Right cardiac atrium (tissue), 5 donors: ENCODE measurements around the gene ST7. TPM values are rescaled to one million over a fixed set of nuclear protein-coding genes. Genes with fewer than 3 reads are reported as not detected.
A peak's percentile ranks its signal among the peaks of the same experiment; 100 is the strongest.

Experiments
- ATAC-seq, 2 donors: fragments of 200-7000 bp; cut with Tn5 transposase; one replicate each; pipeline versions ENCODE4 v1.8.0 to v1.9.1; 2020; ENCODE audit warnings: moderate library complexity in 2 of 2, mild to moderate bottlenecking in 1 of 2
- DNase-seq, 3 donors: peaks; one replicate each; pipeline ENCODE4 v3.0.0-alpha.2; 2020
- H3K27ac ChIP-seq: one replicate; pipeline ENCODE4 v1.5.1; 2013; ENCODE audit warnings: mild to moderate bottlenecking, low read length, control low read depth, moderate library complexity
- H3K27me3 ChIP-seq: one replicate; pipeline ENCODE4 v1.6.1; 2013; ENCODE audit not compliant: control insufficient read depth, insufficient read depth
- H3K4me1 ChIP-seq: one replicate; pipeline ENCODE4 v1.6.1; 2013; ENCODE audit warnings: low read length; ENCODE audit not compliant: control insufficient read depth, insufficient read depth
- H3K4me3 ChIP-seq: one replicate; pipeline ENCODE4 v1.5.1; 2013; ENCODE audit warnings: low read length, control low read depth
- H3K9me3 ChIP-seq: one replicate; pipeline ENCODE4 v1.6.1; 2013; ENCODE audit warnings: low read length; ENCODE audit not compliant: control insufficient read depth
- WGBS: extraction: QIAGEN DNeasy Blood & Tissue Kit; methylation state at CpG from one replicate; pipeline ENCODE4 v1.1.7; 2013; 5-methylcytosine and 5-hydroxymethylcytosine counted together
- intact Hi-C, 4 donors: fragments of 100-400 bp; cut with DNase I; formaldehyde crosslinking; loops; one replicate each; pipeline versions ENCODE4 v1.11.0 to v1.14.0; 2022 to 2023
- polyA plus RNA-seq: library from polyadenylated mRNA; stranded (reverse); fragments of 200-250 nt; gene quantifications from one replicate; pipeline ENCODE4 v1.2.3, GENCODE V29; 2013
- total RNA-seq, 4 donors: library from RNA; stranded (reverse); fragmentation: NEBNext Ultra II Directional; extraction: Animal tissue kit (Norgen Biotek cat#: 25700); gene quantifications; one replicate each; pipeline ENCODE4 v1.2.1, GENCODE V29; 2021
- donor health status: healthy with polysubstance abuse.
- donor health status: DM: no; HTN: yes; CAD: no.
- donor health status: DM: no; HTN: no; CAD: no.
- donor health status: DM: no; HTN: yes; CAD: no; lungs with severe emphysema.
- donor health status: DM: yes; HTN: yes; CAD: no.

ST7 gene
- total and polyA plus RNA-seq, 5 donors = 25.0 to 36.8 (median 35.8) TPM

DNA sequence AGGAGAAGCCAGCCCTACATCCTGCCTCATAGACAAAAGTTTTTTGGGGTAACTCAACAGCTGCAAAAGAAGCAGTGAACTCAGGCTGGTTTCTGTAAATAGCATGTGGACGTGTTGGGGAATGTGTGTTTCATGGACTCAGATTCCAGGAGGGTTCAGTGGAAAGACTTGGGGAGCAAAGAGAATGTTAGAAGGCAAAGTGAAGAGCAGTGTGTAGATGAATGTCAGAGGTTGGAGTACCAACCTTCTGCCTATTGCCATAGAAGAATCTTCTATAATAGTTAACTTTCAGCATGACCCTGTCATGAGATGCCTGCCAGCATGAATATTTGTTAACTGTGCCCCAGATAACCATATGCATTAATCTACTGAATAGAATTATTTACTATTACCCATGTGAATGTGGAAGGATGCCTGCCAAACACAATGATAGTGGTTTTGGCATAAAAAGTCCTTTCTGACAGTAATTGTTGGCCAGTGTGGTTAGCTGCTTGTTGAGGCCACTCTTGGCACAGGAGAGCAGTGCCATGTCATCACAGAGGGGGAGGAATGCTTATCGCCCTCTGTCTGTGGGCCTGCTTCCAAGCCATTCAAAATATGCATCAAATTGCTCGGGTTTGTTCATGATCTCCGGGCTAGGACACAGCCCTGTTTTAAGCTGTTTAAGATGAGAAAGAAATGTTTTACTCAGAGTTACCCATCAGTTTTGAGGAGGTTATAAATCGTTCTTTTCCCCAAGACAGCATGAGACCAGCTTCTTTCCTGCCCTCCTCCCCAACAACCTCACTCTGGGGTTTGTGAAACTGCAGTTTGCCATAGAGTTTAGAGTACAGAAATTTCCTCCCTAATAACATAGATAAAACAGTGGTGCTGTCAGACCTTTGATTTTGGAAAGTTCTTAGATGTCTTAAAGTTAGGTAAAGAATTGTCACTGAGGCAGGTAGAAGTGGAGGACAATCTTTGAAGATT, 204.2 kb downstream of the ST7 start:
- no peak overlapping the region for H3K4me3 ChIP-seq
- peak; percentile 72 to 80 (median 74) for DNase-seq
- 13% methylated on average over 5 of the region's 5 CpGs for WGBS
- H3K27ac ChIP-seq = peak overlapping the region; percentile 42
- peak; percentile 85 to 87 for ATAC-seq
- H3K4me1 ChIP-seq = peaks cover 4% of the 10 kb centered on the region
- no peaks in the 10 kb centered on the region for H3K27me3 ChIP-seq
- intact Hi-C loops = no loop called here
- H3K9me3 ChIP-seq = no peaks in the 10 kb centered on the region

DNA sequence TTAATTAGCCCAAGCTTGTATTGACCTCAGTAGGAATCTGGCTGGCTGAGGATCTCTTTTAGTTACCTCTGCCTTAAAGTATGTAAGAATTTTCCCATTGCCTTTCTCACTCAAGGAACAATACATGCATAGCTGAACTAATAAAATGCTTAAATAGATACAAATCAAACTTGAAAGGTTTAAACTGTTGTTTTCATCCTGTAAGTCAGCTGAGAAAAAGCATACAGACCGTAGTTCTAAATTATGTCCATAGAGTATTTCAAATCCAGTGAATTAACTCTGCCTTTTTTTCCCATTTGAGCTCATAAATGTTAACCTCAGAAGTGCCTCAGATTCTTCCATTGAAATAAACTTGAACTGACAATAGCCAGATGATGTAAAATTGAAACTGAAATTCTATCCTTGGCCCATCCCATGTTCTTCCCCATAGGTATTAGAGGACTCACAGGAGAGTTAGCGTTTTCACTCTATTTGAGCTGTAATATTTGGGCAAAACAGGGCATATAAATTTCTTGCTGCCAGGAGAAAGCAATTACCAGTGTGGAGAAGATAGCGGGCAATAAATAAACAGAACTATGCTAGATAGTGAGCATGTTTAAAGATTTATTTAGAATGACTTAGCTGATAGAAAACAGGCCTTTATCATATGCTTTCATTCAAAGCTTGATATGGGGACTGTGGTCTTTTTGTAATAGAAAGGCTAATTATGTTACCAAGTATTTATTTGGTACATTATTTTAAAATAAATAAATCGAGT, 205.8 kb downstream of the ST7 start:
- DNase-seq (no peak), ATAC-seq (no peak)
- no peaks in the 10 kb centered on the region for H3K9me3 ChIP-seq
- peaks cover 4% of the 10 kb centered on the region for H3K4me1 ChIP-seq
- no peak overlapping the region for H3K27ac ChIP-seq
- intact Hi-C loops = no loop called here
- H3K27me3 ChIP-seq = no peaks in the 10 kb centered on the region
- 82% methylated on average over 4 of the region's 4 CpGs for WGBS
- H3K4me3 ChIP-seq = no peak overlapping the region

DNA sequence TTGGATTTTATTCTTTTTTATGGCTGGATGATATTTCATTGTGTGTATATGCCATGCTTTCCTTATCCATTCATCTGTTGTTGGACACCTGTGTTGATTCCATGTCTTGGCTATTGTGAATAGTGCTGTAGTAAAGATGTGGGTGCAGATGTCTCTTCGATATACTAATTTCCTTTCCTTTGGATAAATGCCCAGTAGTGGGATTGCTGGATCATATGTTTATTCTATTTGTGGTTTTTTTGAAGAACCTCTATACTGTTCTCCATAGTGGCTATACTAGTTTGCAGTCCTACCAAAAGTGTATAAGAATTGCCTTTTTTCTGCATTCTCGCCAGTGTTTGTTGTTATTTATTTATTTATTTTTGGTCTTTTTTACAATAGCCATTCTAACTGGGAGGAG, 209.8 kb downstream of the ST7 start:
- DNase-seq (no peak), ATAC-seq (no peak)
- Histone ChIP-seq H3K9me3 (no peaks in the 10 kb centered on the region), H3K27ac (no peak overlapping the region), H3K27me3 (no peaks in the 10 kb centered on the region), H3K4me3 (no peak overlapping the region), H3K4me1 (peaks cover 2% of the 10 kb centered on the region)
- intact Hi-C loops = no loop called here
- 96% methylated on average over 2 of the region's 2 CpGs for WGBS

GRCh38 chr7:117164620-117165019, 211.3 kb downstream of the ST7 start:
- H3K4me3 ChIP-seq = no peak overlapping the region
- H3K4me1 ChIP-seq = peaks cover 2% of the 10 kb centered on the region
- no peaks in the 10 kb centered on the region for H3K27me3 ChIP-seq
- H3K9me3 ChIP-seq = no peaks in the 10 kb centered on the region
- intact Hi-C loops = no loop called here
- no peak overlapping the region for H3K27ac ChIP-seq
- 58% methylated on average over 2 of the region's 2 CpGs for WGBS
- DNase-seq (no peak), ATAC-seq (peak; percentile 21 to 47)

DNA sequence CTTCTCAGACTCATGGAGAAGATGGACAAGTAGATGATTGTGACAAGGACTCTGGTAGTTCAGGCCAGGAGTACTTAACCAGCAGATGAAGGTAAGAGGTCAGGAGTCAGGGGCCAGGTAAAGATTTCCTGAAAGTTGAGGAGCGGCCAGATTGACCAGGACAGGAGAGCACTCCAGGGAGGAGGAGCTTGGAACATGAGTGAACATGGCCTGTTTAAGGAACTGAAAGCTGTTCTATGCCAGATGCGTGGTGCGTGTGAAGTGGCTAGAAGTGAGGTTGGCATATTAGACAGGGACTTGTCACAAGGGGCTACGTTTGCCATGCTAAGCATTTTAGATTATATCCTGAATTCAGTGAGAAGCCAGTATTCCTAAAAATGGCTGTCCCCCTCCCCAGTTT, 212.4 kb downstream of the ST7 start:
- intact Hi-C loops = no loop called here
- WGBS = 69% methylated on average over 4 of the region's 4 CpGs
- Histone ChIP-seq H3K27ac (no peak overlapping the region), H3K4me3 (no peak overlapping the region), H3K27me3 (no peaks in the 10 kb centered on the region), H3K4me1 (peaks cover 2% of the 10 kb centered on the region), H3K9me3 (no peaks in the 10 kb centered on the region)
- ATAC-seq = peak; percentile 72 to 85
- DNase-seq = no peak

GRCh38 chr7:117169907-117170306, 216.6 kb downstream of the ST7 start:
- H3K27ac ChIP-seq = no peak overlapping the region
- WGBS = 78% methylated on average over 4 of the region's 4 CpGs

DNA sequence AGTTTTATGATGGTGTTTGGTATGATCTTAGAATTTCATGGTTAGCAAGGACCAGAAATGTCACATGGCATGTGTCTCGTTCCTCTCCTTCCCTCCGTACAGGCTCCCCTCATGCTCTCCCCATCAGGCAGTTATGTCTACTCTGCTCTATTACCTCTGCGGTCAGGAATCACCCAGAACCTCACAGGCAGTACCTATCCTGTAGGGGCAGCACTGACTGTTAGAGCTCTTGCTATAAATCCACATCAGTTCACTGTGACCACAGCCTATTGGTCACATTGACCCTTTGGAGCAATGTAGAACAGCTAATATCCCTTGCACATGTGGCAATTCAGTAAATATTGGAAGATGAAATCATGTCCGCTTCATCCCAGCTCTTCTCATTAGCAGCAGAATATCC, 217.8 kb downstream of the ST7 start:
- Histone ChIP-seq H3K27me3 (no peaks in the 10 kb centered on the region), H3K9me3 (no peaks in the 10 kb centered on the region), H3K4me1 (peaks cover 4% of the 10 kb centered on the region), H3K4me3 (no peak overlapping the region), H3K27ac (no peak overlapping the region)
- DNase-seq (no peak), ATAC-seq (no peak)
- intact Hi-C loops = no loop called here
- WGBS = 93% methylated on average over 4 of the region's 4 CpGs

More at GRCh38 chr7:117169907-117170306, 216.6 kb downstream of the ST7 start:
- ATAC-seq (no peak), DNase-seq (no peak)
- Histone ChIP-seq H3K4me3 (no peak overlapping the region), H3K27me3 (no peaks in the 10 kb centered on the region), H3K9me3 (no peaks in the 10 kb centered on the region), H3K4me1 (peaks cover 4% of the 10 kb centered on the region)
- intact Hi-C loops = no loop called here

DNA sequence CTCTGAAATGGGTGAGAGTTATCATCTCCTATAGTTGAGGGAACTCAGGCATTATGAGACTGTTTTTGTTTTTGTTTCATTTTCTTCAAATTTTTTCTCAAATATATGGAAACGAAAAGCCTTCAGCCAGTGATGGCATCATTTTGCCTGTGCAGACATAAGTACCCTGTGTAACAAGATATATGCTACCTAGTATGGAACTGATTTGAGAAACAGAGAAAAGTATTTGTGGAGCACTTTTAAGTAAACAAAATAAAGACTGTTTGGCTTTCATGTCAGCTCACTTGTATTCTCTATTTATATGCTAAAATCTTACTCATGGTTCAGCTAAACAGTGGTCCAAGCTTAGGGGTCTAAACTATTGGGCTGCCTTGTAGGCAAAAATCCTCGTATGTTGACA, 219.0 kb downstream of the ST7 start:
- no peak overlapping the region for H3K27ac ChIP-seq
- no peak for ATAC-seq
- DNase-seq = no peak

GRCh38 chr7:117173035-117173770, 219.9 kb downstream of the ST7 start:
- H3K4me1 ChIP-seq = peaks cover 4% of the 10 kb centered on the region
- no peaks in the 10 kb centered on the region for H3K27me3 ChIP-seq
- no peak overlapping the region for H3K27ac ChIP-seq
- ATAC-seq (peak in 1 of 2 donors; percentile 32), DNase-seq (no peak)
- WGBS = 65% methylated on average over 6 of the region's 6 CpGs
- intact Hi-C loops = no loop called here
- no peak overlapping the region for H3K4me3 ChIP-seq
- no peaks in the 10 kb centered on the region for H3K9me3 ChIP-seq

More for the DNA sequence above, 219.0 kb downstream of the ST7 start:
- H3K9me3 ChIP-seq = no peaks in the 10 kb centered on the region
- peaks cover 4% of the 10 kb centered on the region for H3K4me1 ChIP-seq
- WGBS = 91% methylated on average over 2 of the region's 2 CpGs
- no peaks in the 10 kb centered on the region for H3K27me3 ChIP-seq
- intact Hi-C loops = no loop called here
- no peak overlapping the region for H3K4me3 ChIP-seq

DNA sequence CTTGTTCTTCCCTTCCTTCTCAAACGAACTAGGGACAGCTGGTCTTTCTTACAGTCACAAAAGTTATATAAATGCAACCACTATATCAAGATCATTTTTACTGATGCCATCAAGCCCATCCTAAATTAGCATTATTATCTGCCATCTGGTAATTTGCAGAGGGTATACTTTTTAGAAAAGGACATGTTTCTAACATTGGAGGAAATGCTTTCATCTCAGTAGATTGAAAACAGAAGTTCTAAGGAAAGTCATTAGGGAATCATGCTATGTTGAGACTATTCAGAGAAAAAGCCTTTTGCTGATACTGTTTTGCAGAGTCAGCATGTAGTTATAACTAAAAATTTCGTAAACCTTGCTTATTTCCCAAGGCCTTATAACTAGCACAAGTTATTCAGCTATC, 222.9 kb downstream of the ST7 start:
- DNase-seq = no peak
- Histone ChIP-seq H3K4me3 (no peak overlapping the region), H3K9me3 (no peaks in the 10 kb centered on the region), H3K27ac (no peak overlapping the region), H3K27me3 (no peaks in the 10 kb centered on the region), H3K4me1 (peaks cover 2% of the 10 kb centered on the region)
- no peak for ATAC-seq
- intact Hi-C loops = no loop called here
- WGBS = 67% methylated on average over 2 of the region's 2 CpGs
